ENCODE results near the gene PCID2.

Gene PCID2

DNA sequence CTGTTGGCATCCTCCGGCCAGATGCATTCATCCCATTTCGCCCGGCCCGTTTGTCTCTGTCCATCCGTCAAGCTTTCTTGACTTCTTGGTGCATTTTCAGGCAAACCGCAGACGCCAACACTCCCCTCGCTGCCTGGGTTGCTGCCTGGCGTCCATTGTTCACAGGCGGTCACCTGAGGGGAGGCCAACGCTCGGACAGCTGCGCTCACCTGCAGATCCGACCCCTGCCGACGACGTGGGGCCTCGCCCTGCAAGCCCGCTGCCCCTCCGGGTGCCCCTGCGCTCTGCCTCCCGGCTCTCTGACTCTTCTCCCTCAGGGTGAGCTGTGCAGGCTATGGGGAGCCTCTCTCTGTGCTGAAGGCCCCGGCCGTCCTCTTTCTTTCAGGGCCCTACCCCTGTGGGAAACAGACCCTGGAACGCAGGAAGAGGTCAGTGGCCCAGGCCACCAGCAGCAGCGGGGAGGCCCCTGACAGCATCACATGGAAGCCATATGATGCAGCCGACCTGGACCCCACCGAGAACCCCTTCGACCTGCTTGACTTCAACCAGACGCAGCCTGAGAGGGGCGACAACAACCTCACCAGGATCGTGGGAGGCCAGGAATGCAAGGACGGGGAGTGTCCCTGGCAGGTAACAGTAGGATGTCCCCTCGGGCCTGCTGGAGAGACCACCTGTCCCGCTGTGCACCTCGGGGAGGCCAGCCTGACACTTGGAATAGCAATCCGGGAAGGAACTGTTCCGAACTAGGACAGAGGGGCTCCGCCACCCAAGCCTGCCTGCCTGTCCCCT, 64.8 kb downstream of the PCID2 start:
- no peak overlapping the region for H3K4me3 Mint-ChIP-seq
- H3K27me3 Mint-ChIP-seq: peaks cover 38% of the 10 kb centered on the region
- H3K27ac Mint-ChIP-seq: no peak overlapping the region

DNA sequence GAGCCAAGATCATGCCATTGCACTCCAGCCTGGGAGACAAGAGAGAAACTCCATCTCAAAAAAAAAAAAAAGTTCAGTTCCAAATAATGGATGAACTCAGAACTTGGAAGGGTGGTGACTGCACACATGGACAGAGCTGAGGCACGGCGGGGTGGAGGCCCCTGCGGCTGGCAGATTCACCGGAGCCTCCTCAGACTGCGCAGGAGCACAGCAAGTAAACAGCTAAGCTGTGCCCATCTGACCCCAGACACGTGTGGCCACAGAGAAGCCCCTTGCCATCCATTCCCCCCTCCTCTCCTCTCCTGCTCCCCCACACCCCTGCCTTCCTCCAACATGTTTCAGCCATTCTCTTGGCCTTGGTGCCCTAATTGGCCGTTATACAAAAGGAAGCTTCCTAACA, 65.6 kb downstream of the PCID2 start:
- no peak overlapping the region for H3K4me3 Mint-ChIP-seq
- no peak overlapping the region for H3K27ac Mint-ChIP-seq
- no peaks in the 10 kb centered on the region for H3K4me1 Mint-ChIP-seq
- H3K36me3 Mint-ChIP-seq: no peaks in the 10 kb centered on the region
- no peak for ATAC-seq
- H3K9me3 Mint-ChIP-seq: peaks cover 2% of the 10 kb centered on the region
- H3K27me3 Mint-ChIP-seq: peaks cover 33% of the 10 kb centered on the region

More for the DNA sequence above, 64.8 kb downstream of the PCID2 start:
- no peaks in the 10 kb centered on the region for H3K4me1 Mint-ChIP-seq
- H3K36me3 Mint-ChIP-seq: no peaks in the 10 kb centered on the region
- H3K9me3 Mint-ChIP-seq: peaks cover 2% of the 10 kb centered on the region
- ATAC-seq: no peak

DNA sequence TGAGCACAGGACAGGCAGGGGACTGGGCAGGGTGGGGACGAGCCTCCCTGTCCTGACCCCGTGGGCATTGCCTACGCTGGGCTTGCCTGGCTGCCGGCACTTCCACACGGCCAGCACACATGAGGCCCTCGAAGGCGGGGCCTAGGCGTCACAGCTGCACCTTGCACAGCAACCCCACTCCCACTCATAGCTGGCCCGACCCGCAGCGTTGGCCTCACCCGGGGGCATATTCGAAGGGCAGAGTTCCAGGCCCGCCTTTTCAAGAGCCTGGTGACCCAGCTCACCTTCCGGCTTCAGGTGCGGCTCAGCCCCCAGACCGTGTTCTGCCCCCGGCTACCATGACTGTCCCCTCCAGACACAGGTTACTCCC, 66.9 kb downstream of the PCID2 start:
- ATAC-seq: no peak
- peaks cover 2% of the 10 kb centered on the region for H3K9me3 Mint-ChIP-seq
- no peak overlapping the region for H3K4me3 Mint-ChIP-seq
- no peaks in the 10 kb centered on the region for H3K36me3 Mint-ChIP-seq
- no peak overlapping the region for H3K27ac Mint-ChIP-seq
- H3K27me3 Mint-ChIP-seq: peaks cover 31% of the 10 kb centered on the region
- no peaks in the 10 kb centered on the region for H3K4me1 Mint-ChIP-seq

DNA sequence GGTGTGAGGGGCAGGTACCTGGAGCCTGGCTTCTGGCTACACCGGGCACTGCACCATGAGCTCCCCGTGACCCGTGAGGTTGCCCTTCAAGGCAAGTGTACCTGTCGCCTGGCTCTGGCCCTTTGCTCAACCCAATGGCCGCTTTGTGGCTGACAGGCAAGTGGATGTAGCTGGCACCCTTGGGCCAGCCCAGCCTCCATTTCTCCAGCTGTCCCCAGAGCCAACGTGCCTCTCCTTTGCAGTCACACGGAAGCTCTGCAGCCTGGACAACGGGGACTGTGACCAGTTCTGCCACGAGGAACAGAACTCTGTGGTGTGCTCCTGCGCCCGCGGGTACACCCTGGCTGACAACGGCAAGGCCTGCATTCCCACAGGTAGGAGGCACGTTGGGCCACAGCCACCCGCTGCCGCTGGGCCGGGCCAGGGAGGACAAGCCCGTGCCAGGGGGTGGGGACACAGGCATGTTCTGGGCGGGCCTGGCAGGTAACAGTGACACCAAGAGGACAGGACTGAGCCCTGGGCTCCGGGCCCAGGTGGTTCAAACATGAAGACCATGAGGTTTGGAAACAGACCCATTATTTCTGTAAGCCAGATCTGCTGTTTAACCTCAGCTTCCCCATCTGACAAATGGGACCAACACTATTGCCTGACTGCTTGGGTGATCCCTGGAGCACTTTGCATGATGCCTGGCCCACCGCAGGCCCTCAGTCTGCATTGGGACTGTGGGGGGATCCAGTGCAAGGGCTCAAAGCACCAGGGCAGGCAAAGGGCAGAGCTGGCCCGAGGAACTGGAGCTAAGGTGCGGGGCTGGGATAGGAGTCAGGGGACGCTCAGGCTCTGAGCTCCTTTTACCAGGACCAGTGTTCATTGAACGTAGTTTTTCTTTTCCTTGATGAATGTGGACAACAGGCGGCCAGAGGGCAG, 67.5 kb downstream of the PCID2 start:
- Mint-ChIP-seq H3K9me3 (peaks cover 2% of the 10 kb centered on the region), H3K27ac (no peak overlapping the region), H3K36me3 (no peaks in the 10 kb centered on the region), H3K4me3 (no peak overlapping the region), H3K27me3 (peaks cover 25% of the 10 kb centered on the region), H3K4me1 (no peaks in the 10 kb centered on the region)
- ATAC-seq: no peak

DNA sequence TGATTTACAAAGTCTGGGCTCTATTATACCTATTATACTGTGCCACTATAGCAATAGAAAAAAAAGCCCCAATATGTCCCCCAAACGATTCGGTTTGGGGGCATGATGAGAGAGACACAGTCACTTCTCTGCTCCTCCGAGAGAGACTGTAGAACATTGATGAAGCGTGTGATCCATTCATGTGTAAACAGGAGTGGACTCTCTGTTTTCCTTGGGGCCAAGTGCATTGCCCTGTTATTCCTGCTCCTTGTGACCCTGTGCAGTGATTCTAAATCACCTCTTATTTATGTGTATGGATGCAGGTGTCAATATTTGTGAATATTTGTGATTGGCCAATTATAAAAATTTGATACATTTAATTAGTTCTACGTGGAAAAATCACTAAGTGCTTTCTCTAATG, 68.9 kb downstream of the PCID2 start:
- Mint-ChIP-seq H3K9me3 (no peaks in the 10 kb centered on the region), H3K27ac (no peak overlapping the region), H3K4me3 (no peak overlapping the region), H3K36me3 (no peaks in the 10 kb centered on the region), H3K4me1 (no peaks in the 10 kb centered on the region), H3K27me3 (peaks cover 21% of the 10 kb centered on the region)
- no peak for ATAC-seq

DNA sequence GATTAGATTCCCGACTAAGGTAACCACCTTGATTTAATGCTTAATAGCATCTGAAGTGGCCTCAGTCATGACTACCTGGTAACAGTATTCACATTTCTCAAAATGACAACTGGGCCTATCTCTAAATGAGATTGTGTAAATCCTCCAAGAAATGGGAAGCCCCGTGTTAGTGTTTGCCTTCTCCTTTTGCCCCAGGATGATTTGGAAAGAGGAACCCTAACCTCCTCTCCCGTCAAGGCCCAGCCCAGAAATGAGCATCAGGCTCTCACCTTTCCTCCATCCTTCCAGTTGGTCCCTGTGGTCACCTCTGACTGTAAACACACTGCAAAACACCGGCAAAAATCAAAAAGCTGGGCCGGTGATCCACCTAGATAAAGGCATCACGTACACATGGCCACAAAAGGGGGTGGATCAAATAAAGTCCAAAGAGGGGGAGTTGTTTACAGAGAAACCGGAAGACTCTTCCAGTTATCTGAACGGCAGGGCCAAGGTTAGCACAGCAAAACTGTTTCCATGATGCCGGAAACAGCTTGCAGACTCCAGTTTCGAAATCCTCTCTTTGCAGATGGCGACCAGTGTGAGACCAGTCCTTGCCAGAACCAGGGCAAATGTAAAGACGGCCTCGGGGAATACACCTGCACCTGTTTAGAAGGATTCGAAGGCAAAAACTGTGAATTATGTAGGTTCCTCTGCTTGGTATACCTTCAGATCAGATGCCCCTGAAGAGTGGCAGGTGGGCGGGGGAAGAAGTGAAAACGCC, 69.5 kb downstream of the PCID2 start:
- H3K27ac Mint-ChIP-seq: no peak overlapping the region
- ATAC-seq: no peak
- no peaks in the 10 kb centered on the region for H3K36me3 Mint-ChIP-seq
- no peaks in the 10 kb centered on the region for H3K9me3 Mint-ChIP-seq
- peaks cover 17% of the 10 kb centered on the region for H3K27me3 Mint-ChIP-seq
- no peak overlapping the region for H3K4me3 Mint-ChIP-seq
- no peaks in the 10 kb centered on the region for H3K4me1 Mint-ChIP-seq

DNA sequence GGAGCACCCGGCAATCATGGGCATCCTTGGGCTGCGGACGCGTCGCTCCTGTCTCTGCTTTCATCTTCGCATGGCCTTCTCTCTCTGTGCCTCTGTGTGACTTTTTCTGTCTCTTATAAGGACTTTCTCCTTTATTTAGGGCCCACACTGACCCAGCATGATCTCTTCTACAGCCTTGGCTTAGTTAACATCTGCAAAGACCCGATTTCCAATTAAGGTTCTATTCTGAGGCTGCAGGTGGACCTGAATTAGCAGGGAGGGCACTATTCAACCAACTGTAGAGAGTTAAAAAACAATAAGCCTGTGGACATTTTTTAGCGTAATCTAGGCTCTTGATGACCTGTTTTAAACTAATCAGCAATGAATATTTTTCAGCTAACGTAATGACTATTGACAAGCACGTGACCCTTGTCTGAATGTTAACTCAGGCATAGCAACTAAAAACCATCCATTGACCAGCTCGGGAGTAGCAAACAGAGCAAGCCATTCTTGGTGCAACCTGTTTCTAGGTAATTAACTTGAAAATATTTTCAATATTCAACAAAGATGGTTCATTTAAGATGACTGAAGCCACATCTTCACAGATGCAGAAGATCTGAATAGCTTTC, 70.7 kb downstream of the PCID2 start:
- no peaks in the 10 kb centered on the region for H3K4me1 Mint-ChIP-seq
- H3K27ac Mint-ChIP-seq: no peak overlapping the region
- no peak overlapping the region for H3K4me3 Mint-ChIP-seq
- H3K9me3 Mint-ChIP-seq: no peaks in the 10 kb centered on the region
- no peak for ATAC-seq
- H3K36me3 Mint-ChIP-seq: no peaks in the 10 kb centered on the region
- H3K27me3 Mint-ChIP-seq: peaks cover 11% of the 10 kb centered on the region

DNA sequence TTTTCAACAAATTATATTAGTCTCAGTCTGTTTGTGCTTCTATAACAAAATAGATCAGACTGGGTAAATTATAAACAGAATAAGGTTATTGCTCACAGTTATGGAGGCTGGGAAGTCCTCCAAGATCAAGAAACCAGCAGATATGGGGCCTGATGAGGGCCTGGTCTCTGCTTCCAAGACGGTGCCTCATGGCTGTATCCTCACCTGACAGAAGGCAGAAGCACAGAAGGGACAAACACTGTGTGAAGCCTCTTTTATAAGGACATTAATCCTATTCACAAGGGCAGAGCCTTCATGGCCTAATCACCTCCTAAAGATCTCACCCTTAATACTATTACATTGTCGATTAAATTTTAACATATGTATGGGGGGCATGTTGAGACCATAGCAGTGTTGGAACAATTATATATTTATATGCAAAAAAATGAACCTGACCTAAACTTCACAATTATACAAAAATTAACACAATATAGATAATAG, 73.1 kb downstream of the PCID2 start:
- H3K4me1 Mint-ChIP-seq: no peaks in the 10 kb centered on the region
- H3K36me3 Mint-ChIP-seq: no peaks in the 10 kb centered on the region
- H3K9me3 Mint-ChIP-seq: no peaks in the 10 kb centered on the region
- no peak for ATAC-seq
- H3K27ac Mint-ChIP-seq: no peak overlapping the region
- H3K4me3 Mint-ChIP-seq: no peak overlapping the region
- H3K27me3 Mint-ChIP-seq: peaks cover 11% of the 10 kb centered on the region

DNA sequence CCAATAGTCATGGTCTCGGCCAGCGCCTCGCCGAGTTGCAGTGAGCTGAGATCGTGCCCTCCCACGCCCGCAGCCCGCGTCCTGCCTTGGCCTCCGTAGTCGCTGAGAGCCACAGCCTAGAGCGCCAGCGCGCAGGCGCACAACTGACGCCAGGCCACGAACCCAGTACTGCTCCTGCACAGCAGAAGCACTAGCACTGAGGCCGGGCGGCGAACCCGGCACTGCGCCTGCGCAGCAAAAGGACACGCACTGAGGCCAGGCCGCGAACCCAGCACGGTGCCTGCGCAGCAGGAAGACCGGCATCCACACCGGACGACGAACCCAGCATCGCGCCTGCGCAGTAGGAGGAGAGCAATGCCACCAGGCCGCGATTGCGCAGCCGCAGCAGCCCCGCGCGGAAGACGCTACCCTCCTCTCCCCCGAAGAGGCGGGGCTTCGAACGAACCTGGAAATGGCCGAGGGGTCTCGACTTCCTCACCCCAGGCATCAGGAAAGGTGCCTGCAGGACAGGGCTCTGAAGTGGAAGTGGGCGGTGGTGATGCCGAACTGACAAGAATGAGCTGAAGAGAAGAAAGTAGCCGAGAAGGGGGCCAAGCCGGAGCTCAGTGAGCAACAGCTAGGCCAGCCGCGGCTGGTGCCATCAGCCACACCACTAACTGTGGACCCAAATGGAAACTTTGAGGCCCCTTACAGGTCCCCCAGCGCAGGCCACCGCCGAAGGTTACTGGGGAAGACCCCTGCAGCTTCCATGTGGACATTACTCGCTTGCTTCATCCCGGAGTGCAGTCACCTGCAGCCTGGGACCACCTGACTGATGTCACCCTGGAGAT, 78.3 kb downstream of the PCID2 start:
- Mint-ChIP-seq H3K4me3 (no peak overlapping the region), H3K9me3 (no peaks in the 10 kb centered on the region), H3K36me3 (no peaks in the 10 kb centered on the region), H3K27me3 (peaks cover 44% of the 10 kb centered on the region), H3K4me1 (no peaks in the 10 kb centered on the region), H3K27ac (no peak overlapping the region)
- ATAC-seq: no peak

DNA sequence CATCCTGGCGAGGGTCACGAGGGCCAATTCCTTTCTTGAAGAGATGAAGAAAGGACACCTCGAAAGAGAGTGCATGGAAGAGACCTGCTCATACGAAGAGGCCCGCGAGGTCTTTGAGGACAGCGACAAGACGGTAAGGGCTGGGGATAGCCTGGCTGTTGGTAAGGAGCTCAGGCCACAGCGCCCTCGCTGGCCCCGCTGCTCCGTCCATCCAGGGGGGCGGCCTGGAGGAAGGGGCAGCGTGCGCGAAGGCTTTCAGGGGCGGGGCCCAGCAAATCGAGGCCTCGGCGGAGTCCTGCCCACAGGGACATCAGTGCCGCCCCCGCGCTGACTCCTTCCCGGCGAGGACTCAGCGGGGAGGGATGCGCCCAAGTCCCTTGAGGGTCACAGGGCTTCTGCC, 79.0 kb downstream of the PCID2 start:
- Mint-ChIP-seq H3K27me3 (peaks cover 44% of the 10 kb centered on the region), H3K9me3 (no peaks in the 10 kb centered on the region), H3K4me3 (no peak overlapping the region), H3K36me3 (no peaks in the 10 kb centered on the region), H3K27ac (no peak overlapping the region), H3K4me1 (no peaks in the 10 kb centered on the region)
- no peak for ATAC-seq
